Adrenal gland (tissue), 12 donors: ENCODE measurements around the gene C1R. TPM values are rescaled to one million over a fixed set of nuclear protein-coding genes. Genes with fewer than 3 reads are reported as not detected.

Source experiments
- DNase-seq, 7 donors: peaks; one replicate each; pipeline ENCODE4 v3.0.0-alpha.2; 2019 to 2020
- H3K27ac ChIP-seq, 5 donors: fragments of 200-600 bp; sonication (generic) in 4 of 5; 1 replicate in 3 of 5; 2 replicates in 2 of 5; pipeline versions ENCODE4 v1.5.1 to v1.8.0; 2016 to 2020; ENCODE audit warnings: mild to moderate bottlenecking in 1 of 5
- H3K27me3 ChIP-seq: fragments of 200-600 bp; 2 replicates; pipeline ENCODE4 v1.8.0; 2021
- H3K36me3 ChIP-seq, 2 donors: fragments of 200-600 bp; replicated peaks in 1 of 2; 1 replicate in 1 of 2; 2 replicates in 1 of 2; pipeline versions ENCODE4 v1.5.1 to v1.8.0; 2018 to 2022
- H3K4me1 ChIP-seq, 2 donors: fragments of 200-600 bp; replicated peaks in 1 of 2; 1 replicate in 1 of 2; 2 replicates in 1 of 2; pipeline versions ENCODE4 v1.5.1 to v1.8.0; 2018 to 2021
- H3K4me3 ChIP-seq, 4 donors: fragments of 200-600 bp; sonication (generic) in 3 of 4; one replicate each; pipeline ENCODE4 v1.5.1; 2016 to 2018
- H3K9me3 ChIP-seq, 3 donors: fragments of 200-600 bp; sonication (generic) in 1 of 3; replicated peaks in 1 of 3; 1 replicate in 2 of 3; 2 replicates in 1 of 3; pipeline versions ENCODE4 v1.5.1 to v1.8.0; 2016 to 2021
- CTCF ChIP-seq, 6 experiments: fragments of 450-650 bp in 4 of 6; fragments of 200-600 bp in 2 of 6; sonication (generic) in 1 of 6; IDR thresholded peaks; 1 replicate in 5 of 6; 2 replicates in 1 of 6; pipeline versions ENCODE4 v1.5.1 to v1.8.0; 2016 to 2021; ENCODE audit warnings: antibody characterized with exemption in 6 of 6, mild to moderate bottlenecking in 2 of 6, moderate library complexity in 1 of 6
- POLR2A ChIP-seq, 2 donors: fragments of 450-650 bp; IDR thresholded peaks; one replicate each; pipeline ENCODE4 v1.6.1; 2017; ENCODE audit warnings: antibody characterized with exemption in 2 of 2, mild to moderate bottlenecking in 2 of 2, moderate library complexity in 1 of 2
- WGBS, 4 donors: extraction: QIAGEN DNeasy Blood & Tissue Kit in 2 of 4; methylation state at CpG; one replicate each; pipeline versions ENCODE4 v1.1.5 to v1.1.7; 2013 to 2017; 5-methylcytosine and 5-hydroxymethylcytosine counted together
- intact Hi-C, 2 donors: fragments of 100-400 bp; cut with DNase I; formaldehyde crosslinking; loops; one replicate each; pipeline versions ENCODE4 v1.14.1 to v1.15.0; 2022 to 2023
- polyA plus RNA-seq, 3 donors: library from polyadenylated mRNA; stranded (reverse); fragments of 200-250 nt in 2 of 3; fragments of 350-450 nt in 1 of 3; fragmentation: Illumina TruSeq in 1 of 3; extraction: RNeasy Lipid Tissue Mini Kit (QIAGEN cat#74804) in 1 of 3; gene quantifications; one replicate each; pipeline ENCODE4 v1.2.3, GENCODE V29; 2013 to 2014
- total RNA-seq, 9 donors: library from RNA; depleted of rRNA in 4 of 9; stranded (reverse); fragments of >200 nt in 4 of 9; fragments of 120-200 nt in 1 of 9; fragmentation: NEBNext Ultra II Directional in 1 of 9; extraction: Animal tissue kit (Norgen Biotek cat#: 25700) in 1 of 9; gene quantifications; one replicate each; pipeline versions ENCODE4 v1.1.0 to v1.2.4, GENCODE V29; 2013 to 2023
- donor health status: healthy with polysubstance abuse.
- donor health status: Bipolar disorder and iron deficiency.
- donor health status: DM: yes; HTN: yes; CAD: no.
- donor health status: DM: no; HTN: no; CAD: no.
- donor health status: DM: no; HTN: no; CAD: no.
- donor health status: DM: yes; HTN: yes; CAD: no.

C1R gene
- total and polyA plus RNA-seq, 12 donors: 10.3 to 1,160 (median 366) TPM

GRCh38 chr12:7118881-7119280 is 26.6 kb upstream of the C1R start:
- H3K27me3 ChIP-seq: no peaks in the 10 kb centered on the region
- intact Hi-C loops: loop anchor here (10.0 kb wide), 2 partner anchors 154 to 164 kb away; partner anchors contain the start of gene PTPN6 (in 1 of the 2)
- no peak for TF ChIP-seq POLR2A (IDR thresholded peaks at IDR 0.05)
- no peak for TF ChIP-seq CTCF (IDR thresholded peaks at IDR 0.05)
- peaks cover 0 to 7% of the 10 kb centered on the region in 2 donors for H3K36me3 ChIP-seq
- WGBS, 4 donors: 66 to 93% (median 86%) methylated on average over 2 to 3 of the region's 3 CpGs
- H3K4me3 ChIP-seq: no peak overlapping the region
- H3K4me1 ChIP-seq: peaks cover 7 to 22% of the 10 kb centered on the region in 2 donors
- no peaks in the 10 kb centered on the region for H3K9me3 ChIP-seq
- no peak overlapping the region for H3K27ac ChIP-seq
- DNase-seq: no peak

- 83 to 100% (median 86%) methylated on average over 3 of the region's 3 CpGs for WGBS, 4 donors
- Histone ChIP-seq H3K36me3 (peaks cover 0 to 7% of the 10 kb centered on the region in 2 donors), H3K27ac (no peak overlapping the region), H3K9me3 (no peaks in the 10 kb centered on the region), H3K4me3 (no peak overlapping the region), H3K4me1 (peaks cover 1 to 19% of the 10 kb centered on the region in 2 donors), H3K27me3 (no peaks in the 10 kb centered on the region)
- DNase-seq: no peak
- intact Hi-C loops: loop anchor here (10.0 kb wide), 2 partner anchors 153 to 163 kb away; partner anchors contain the start of gene PTPN6 (in 1 of the 2)
- no peak for TF ChIP-seq CTCF (IDR thresholded peaks at IDR 0.05)
- TF ChIP-seq POLR2A (IDR thresholded peaks at IDR 0.05): no peak
Measured at GRCh38 chr12:7117670-7118069, 25.4 kb upstream of the C1R start.

GRCh38 chr12:7116916-7117315 is 24.7 kb upstream of the C1R start:
- intact Hi-C loops: loop anchor here (10.0 kb wide), 2 partner anchors 152 to 162 kb away; partner anchors contain the start of gene PTPN6 (in 1 of the 2)

GRCh38 chr12:7116196-7116595 is 24.0 kb upstream of the C1R start:
- H3K4me3 ChIP-seq: no peak overlapping the region
- no peak overlapping the region for H3K27ac ChIP-seq
- intact Hi-C loops: loop anchor here (10.0 kb wide), 2 partner anchors 151 to 161 kb away; partner anchors contain the start of gene PTPN6 (in 1 of the 2)
- TF ChIP-seq CTCF (IDR thresholded peaks at IDR 0.05): no peak
- TF ChIP-seq POLR2A (IDR thresholded peaks at IDR 0.05): no peak
- H3K36me3 ChIP-seq: peaks cover 0 to 7% of the 10 kb centered on the region in 2 donors
- no peaks in the 10 kb centered on the region for H3K9me3 ChIP-seq
- H3K27me3 ChIP-seq: no peaks in the 10 kb centered on the region
- WGBS, 4 donors: 83 to 95% (median 88%) methylated on average over 3 of the region's 3 CpGs
- peaks cover 0 to 18% of the 10 kb centered on the region in 2 donors for H3K4me1 ChIP-seq
- no peak for DNase-seq

More at GRCh38 chr12:7116916-7117315, 24.7 kb upstream of the C1R start:
- no peaks in the 10 kb centered on the region for H3K9me3 ChIP-seq
- TF ChIP-seq CTCF (IDR thresholded peaks at IDR 0.05): no peak
- no peak for TF ChIP-seq POLR2A (IDR thresholded peaks at IDR 0.05)
- no peaks in the 10 kb centered on the region for H3K27me3 ChIP-seq
- DNase-seq: no peak
- peaks cover 0 to 7% of the 10 kb centered on the region in 2 donors for H3K36me3 ChIP-seq
- H3K27ac ChIP-seq: no peak overlapping the region
- WGBS, 4 donors: 88 to 93% (median 92%) methylated on average over 5 to 9 of the region's 9 CpGs
- H3K4me3 ChIP-seq: no peak overlapping the region
- H3K4me1 ChIP-seq: peaks cover 0 to 18% of the 10 kb centered on the region in 2 donors
